Neural cell (in vitro differentiated cells): Measurements from ENCODE around the gene KPNA1. TPM values are rescaled to one million over a fixed set of nuclear protein-coding genes. Genes with fewer than 3 reads are reported as not detected.

Source experiments
- H2AFZ ChIP-seq: fragments of 200-600, 300-800 bp; sonication (generic), shearing (Covaris generic); 2 replicates; pipeline ENCODE4 v1.6.0; 2014; ENCODE audit warnings: low read depth, mild to moderate bottlenecking, antibody characterized with exemption, low read length, moderate library complexity
- H3F3A ChIP-seq: fragments of 200-600 bp; shearing (Covaris generic); 2 replicates; pipeline ENCODE4 v1.6.1; 2016; ENCODE audit warnings: mild to moderate bottlenecking, moderate library complexity, mixed read lengths, antibody characterized with exemption, low read length; ENCODE audit not compliant: insufficient read depth, poor library complexity, severe bottlenecking
- H3K27ac ChIP-seq: fragments of 200-600, 300-800 bp; sonication (generic), shearing (Covaris generic); 2 replicates; pipeline ENCODE4 v1.5.1; 2014; ENCODE audit warnings: mild to moderate bottlenecking, low read length, moderate library complexity
- H3K27me3 ChIP-seq: fragments of 300-800, 200-600 bp; sonication (generic), shearing (Covaris generic); 2 replicates; pipeline ENCODE4 v1.6.0; 2014; ENCODE audit warnings: mild to moderate bottlenecking, low read depth, low read length, moderate library complexity; ENCODE audit not compliant: insufficient read depth
- H3K36me3 ChIP-seq: fragments of 300-800, 200-600 bp; sonication (generic), shearing (Covaris generic); 2 replicates; pipeline ENCODE4 v1.5.1; 2014; ENCODE audit warnings: mild to moderate bottlenecking, antibody characterized with exemption, low read length, moderate library complexity; ENCODE audit not compliant: insufficient read depth
- H3K4me2 ChIP-seq: fragments of 300-800, 200-600 bp; sonication (generic), shearing (Covaris generic); 2 replicates; pipeline ENCODE4 v1.6.0; 2014; ENCODE audit warnings: mild to moderate bottlenecking, low read length
- H3K4me3 ChIP-seq: fragments of 300-800, 200-600 bp; sonication (generic), shearing (Covaris generic); 2 replicates; pipeline ENCODE4 v1.5.1; 2014; ENCODE audit warnings: mild to moderate bottlenecking, low read length, moderate library complexity
- H3K79me2 ChIP-seq: fragments of 200-600 bp; shearing (Covaris generic); replicated peaks from 2 replicates; pipeline ENCODE4 v1.6.0; 2014; ENCODE audit warnings: mild to moderate bottlenecking, low read length, moderate library complexity; ENCODE audit not compliant: insufficient read depth
- H3K9ac ChIP-seq: fragments of 300-800, 200-600 bp; sonication (generic), shearing (Covaris generic); 2 replicates; pipeline ENCODE4 v1.6.1; 2016; ENCODE audit warnings: mild to moderate bottlenecking, low read length, mixed read lengths
- H3K9me2 ChIP-seq: fragments of 200-600 bp; shearing (Covaris generic); 2 replicates; pipeline ENCODE4 v1.6.1; 2016; ENCODE audit warnings: mild to moderate bottlenecking, low read length, mixed read lengths; ENCODE audit not compliant: insufficient read depth
- H3K9me3 ChIP-seq: fragments of 200-600, 300-800 bp; sonication (generic), shearing (Covaris generic); 2 replicates; pipeline ENCODE4 v1.6.1; 2016; ENCODE audit warnings: mild to moderate bottlenecking, mixed run types, low read length, moderate library complexity, mixed read lengths
- H4K20me1 ChIP-seq: fragments of 200-600 bp; shearing (Covaris generic); 2 replicates; pipeline ENCODE4 v1.6.1; 2016; ENCODE audit warnings: mild to moderate bottlenecking, mixed run types; ENCODE audit not compliant: insufficient read depth
- CTCF ChIP-seq: fragments of 450-650 bp; IDR thresholded peaks from 2 replicates; pipeline ENCODE4 v1.5.1; 2014; ENCODE audit warnings: antibody characterized with exemption, mild to moderate bottlenecking, moderate library complexity; ENCODE audit not compliant: poor library complexity, severe bottlenecking
- EP300 ChIP-seq: fragments of 450-650 bp; conservative IDR thresholded peaks from 2 replicates; pipeline ENCODE4 v1.6.1; 2014; ENCODE audit warnings: antibody characterized with exemption, mild to moderate bottlenecking, moderate library complexity; ENCODE audit not compliant: poor library complexity, severe bottlenecking
- EZH2 ChIP-seq: fragments of 200-600, 300-800 bp; shearing (Covaris generic), sonication (generic); IDR thresholded peaks from 2 replicates; pipeline ENCODE4 v1.6.1; 2014; ENCODE audit warnings: antibody characterized with exemption, low read length, borderline replicate concordance, mild to moderate bottlenecking; ENCODE audit not compliant: insufficient read depth, poor library complexity, severe bottlenecking
- MXI1 ChIP-seq: fragments of 450-650 bp; conservative IDR thresholded peaks from 2 replicates; pipeline ENCODE4 v1.6.1; 2014; ENCODE audit warnings: antibody characterized with exemption, mild to moderate bottlenecking; ENCODE audit not compliant: poor library complexity, severe bottlenecking
- POLR2AphosphoS5 ChIP-seq: IDR thresholded peaks from 2 replicates; pipeline ENCODE4 v1.6.1; 2012
- RAD21 ChIP-seq: fragments of 450-650 bp; conservative IDR thresholded peaks from 2 replicates; pipeline ENCODE4 v1.6.1; 2014; ENCODE audit warnings: antibody characterized with exemption, mild to moderate bottlenecking, moderate library complexity
- SMC3 ChIP-seq: fragments of 450-650 bp; conservative IDR thresholded peaks from 2 replicates; pipeline ENCODE4 v1.6.1; 2014; ENCODE audit warnings: antibody characterized with exemption, mild to moderate bottlenecking, moderate library complexity; ENCODE audit not compliant: poor library complexity
- TAF1 ChIP-seq: IDR thresholded peaks from 2 replicates; pipeline ENCODE4 v1.6.1; 2012; ENCODE audit warnings: low read depth
- polyA plus RNA-seq: library from polyadenylated mRNA; depleted of rRNA; stranded (reverse); fragments of >200 nt; gene quantifications from 2 replicates; pipeline ENCODE4 v1.2.3, GENCODE V29; 2014
- TF ChIP-seq, protein P1 (sequence below): IDR thresholded peaks from 2 replicates; pipeline ENCODE4 v1.6.1; 2012; ENCODE audit warnings: borderline replicate concordance

Gene KPNA1
- polyA plus RNA-seq, 1 donor from 2014 or later = 35.8 TPM

DNA sequence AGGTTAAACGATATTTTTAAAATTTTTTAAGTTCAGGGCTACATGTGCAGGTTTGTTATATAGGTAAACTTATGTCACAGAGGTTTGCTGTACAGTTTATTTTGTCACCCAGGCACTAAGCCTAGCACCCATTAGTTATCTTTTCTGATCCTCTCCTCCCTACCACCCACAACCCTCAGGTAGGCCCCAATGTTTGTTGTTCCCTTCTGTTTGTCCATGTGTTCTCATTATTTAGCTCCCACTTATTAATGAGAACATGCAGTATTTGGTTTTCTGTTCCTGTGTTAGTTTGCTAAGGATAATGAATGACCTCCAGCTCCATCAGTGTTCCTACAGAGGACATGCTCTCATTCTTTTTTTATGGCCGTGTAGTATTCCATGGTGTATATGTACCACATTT, 115.8 kb downstream of the KPNA1 start:
- H3K36me3 ChIP-seq = no peaks in the 10 kb centered on the region
- no peaks in the 10 kb centered on the region for H4K20me1 ChIP-seq
- no peaks in the 10 kb centered on the region for H3F3A ChIP-seq
- H3K27ac ChIP-seq = no peak overlapping the region
- no peaks in the 10 kb centered on the region for H3K79me2 ChIP-seq
- no peak overlapping the region for H2AFZ ChIP-seq
- H3K4me2 ChIP-seq = no peak overlapping the region
- no peak overlapping the region for H3K4me3 ChIP-seq
- H3K9me2 ChIP-seq = no peaks in the 10 kb centered on the region
- TF ChIP-seq EP300 (no peak), EZH2 (no peak), CTCF (no peak), POLR2AphosphoS5 (no peak), RAD21 (no peak), SMC3 (no peak), MXI1 (no peak), TAF1 (no peak)
- TF ChIP-seq, protein P1, sequence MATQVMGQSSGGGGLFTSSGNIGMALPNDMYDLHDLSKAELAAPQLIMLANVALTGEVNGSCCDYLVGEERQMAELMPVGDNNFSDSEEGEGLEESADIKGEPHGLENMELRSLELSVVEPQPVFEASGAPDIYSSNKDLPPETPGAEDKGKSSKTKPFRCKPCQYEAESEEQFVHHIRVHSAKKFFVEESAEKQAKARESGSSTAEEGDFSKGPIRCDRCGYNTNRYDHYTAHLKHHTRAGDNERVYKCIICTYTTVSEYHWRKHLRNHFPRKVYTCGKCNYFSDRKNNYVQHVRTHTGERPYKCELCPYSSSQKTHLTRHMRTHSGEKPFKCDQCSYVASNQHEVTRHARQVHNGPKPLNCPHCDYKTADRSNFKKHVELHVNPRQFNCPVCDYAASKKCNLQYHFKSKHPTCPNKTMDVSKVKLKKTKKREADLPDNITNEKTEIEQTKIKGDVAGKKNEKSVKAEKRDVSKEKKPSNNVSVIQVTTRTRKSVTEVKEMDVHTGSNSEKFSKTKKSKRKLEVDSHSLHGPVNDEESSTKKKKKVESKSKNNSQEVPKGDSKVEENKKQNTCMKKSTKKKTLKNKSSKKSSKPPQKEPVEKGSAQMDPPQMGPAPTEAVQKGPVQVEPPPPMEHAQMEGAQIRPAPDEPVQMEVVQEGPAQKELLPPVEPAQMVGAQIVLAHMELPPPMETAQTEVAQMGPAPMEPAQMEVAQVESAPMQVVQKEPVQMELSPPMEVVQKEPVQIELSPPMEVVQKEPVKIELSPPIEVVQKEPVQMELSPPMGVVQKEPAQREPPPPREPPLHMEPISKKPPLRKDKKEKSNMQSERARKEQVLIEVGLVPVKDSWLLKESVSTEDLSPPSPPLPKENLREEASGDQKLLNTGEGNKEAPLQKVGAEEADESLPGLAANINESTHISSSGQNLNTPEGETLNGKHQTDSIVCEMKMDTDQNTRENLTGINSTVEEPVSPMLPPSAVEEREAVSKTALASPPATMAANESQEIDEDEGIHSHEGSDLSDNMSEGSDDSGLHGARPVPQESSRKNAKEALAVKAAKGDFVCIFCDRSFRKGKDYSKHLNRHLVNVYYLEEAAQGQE = no peak
- H3K27me3 ChIP-seq = no peaks in the 10 kb centered on the region
- H3K9ac ChIP-seq = no peak overlapping the region
- no peaks in the 10 kb centered on the region for H3K9me3 ChIP-seq

DNA sequence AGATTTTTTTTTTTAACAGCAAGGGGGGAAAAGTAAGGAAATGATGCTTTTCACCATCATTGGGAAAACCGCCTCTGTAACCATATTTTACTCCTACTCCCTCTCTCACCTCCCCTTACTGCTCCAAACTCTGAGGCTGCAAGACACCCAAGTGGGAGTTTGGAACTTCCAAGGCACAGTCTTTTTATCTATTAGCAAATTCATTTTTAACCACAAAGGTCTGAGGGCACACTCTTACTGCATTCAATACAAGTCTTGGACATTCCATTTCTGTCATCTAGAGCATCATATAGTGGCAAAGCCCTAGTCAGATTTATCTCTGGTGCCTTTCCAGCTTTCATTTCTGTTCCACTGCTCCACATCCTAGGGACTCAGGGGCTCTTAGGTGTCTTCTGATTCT, 117.5 kb downstream of the KPNA1 start:
- Histone ChIP-seq H3K79me2 (no peaks in the 10 kb centered on the region), H3K27me3 (no peaks in the 10 kb centered on the region), H3K9me2 (no peaks in the 10 kb centered on the region), H3K4me3 (no peak overlapping the region), H3F3A (no peaks in the 10 kb centered on the region), H3K36me3 (no peaks in the 10 kb centered on the region), H3K27ac (no peak overlapping the region), H3K9me3 (no peaks in the 10 kb centered on the region), H3K9ac (no peak overlapping the region), H4K20me1 (no peaks in the 10 kb centered on the region), H2AFZ (no peak overlapping the region), H3K4me2 (no peak overlapping the region)
- TF ChIP-seq EZH2 (no peak), MXI1 (no peak), TAF1 (no peak), EP300 (no peak), RAD21 (no peak), POLR2AphosphoS5 (no peak), SMC3 (no peak), CTCF (no peak)
- TF ChIP-seq, protein P1 = no peak
